Measurements from ENCODE around the gene TTC23. TPM values are rescaled to one million over a fixed set of nuclear protein-coding genes. Genes with fewer than 3 reads are reported as not detected.
A peak's percentile ranks its signal among the peaks of the same experiment; 100 is the strongest.

Gene TTC23
- total and polyA plus RNA-seq, 2 donors (not counting 3 experiments of a cell fraction or from before 2014, with no cell fraction given), result 4.1 to 27.3 TPM

GRCh38 chr15:99253381-99254090 lies 4.2 kb upstream of the TTC23 start:
- ChIA-PET CTCF (interaction anchor here (1.1 to 3.0 kb wide), 9 partner anchors 9 to 502 kb away, joined by 3 to 24 read pairs (median 5); no protein-coding TSS in a partner anchor), POLR2A (no interaction called here)
- Histone ChIP-seq H3K36me3 (ENCODE audit: control insufficient read depth in 2 of 2, extremely low read depth in 1 of 2, insufficient read depth in 2 of 2, low read length in 2 of 2) (no peaks in the 10 kb centered on the region), H3K4me1 (ENCODE audit: control insufficient read depth, extremely low read depth, insufficient read depth, low read length) (peaks cover 23% of the 10 kb centered on the region), H3K4me2 (ENCODE audit: insufficient read depth, low read length) (peak overlapping the region; percentile 21), H3K9me1 (replicated peaks; ENCODE audit: control insufficient read depth, extremely low read depth, insufficient read depth, low read length) (no peaks in the 10 kb centered on the region), H3K9me3 (replicated peaks; ENCODE audit: control insufficient read depth, insufficient read depth, low read length) (no peaks in the 10 kb centered on the region), H4K20me1 (replicated peaks; ENCODE audit: control insufficient read depth, extremely low read depth, insufficient read depth, low read length) (no peaks in the 10 kb centered on the region), H3K27ac (ENCODE audit: insufficient read depth, low read depth, low read length) (no peak overlapping the region), H3K27me3 (ENCODE audit: control insufficient read depth in 2 of 2, insufficient read depth in 2 of 2, low read length in 2 of 2) (no peaks in the 10 kb centered on the region), H3K4me3 (replicated peaks in 1 of 3; ENCODE audit: insufficient read depth in 1 of 3, low read depth in 1 of 3, low read length in 3 of 3) (no peak overlapping the region), H3K79me2 (ENCODE audit: control insufficient read depth, insufficient read depth, low read length) (peaks cover 9% of the 10 kb centered on the region), H3K9ac (replicated peaks; ENCODE audit: extremely low read depth, insufficient read depth, low read length) (no peak overlapping the region), H2AFZ (ENCODE audit: low read depth, low read length) (no peak overlapping the region)
- FAIRE-seq (no peak), DNase-seq (ENCODE audit: low read depth, low spot score) (no peak)
- TF ChIP-seq EZH2 (IDR thresholded peaks at IDR 0.05; ENCODE audit: borderline replicate concordance, low read depth, low read length, severe bottlenecking) (no peak), MAX (IDR thresholded peaks at IDR 0.05; ENCODE audit: insufficient read depth, insufficient read length) (no peak), POLR2A (IDR thresholded peaks at IDR 0.05; ENCODE audit: low read depth, low read length) (no peak), POLR2AphosphoS5 (IDR thresholded peaks at IDR 0.05; ENCODE audit: insufficient read depth, low read depth, low read length) (no peak), GATA2 (IDR thresholded peaks at IDR 0.05; ENCODE audit: insufficient read depth, insufficient read length, low read depth, low read length) (peak; percentile 72)
- dilution Hi-C loops (cut with MboI; ENCODE audit: extremely low pct_ligation_motif_present, low sequenced_read_pairs), result no loop called here
- intact Hi-C loops (cut with micrococcal nuclease), result no loop called here
- no TSS peak for BruUV-seq (replicated peaks)

GRCh38 chr15:99252326-99252725 lies 2.9 kb upstream of the TTC23 start:
- DNase-seq (ENCODE audit: low read depth, low spot score), result no peak
- intact Hi-C loops (cut with micrococcal nuclease), result no loop called here

More at GRCh38 chr15:99252326-99252725, 2.9 kb upstream of the TTC23 start:
- Histone ChIP-seq H2AFZ (ENCODE audit: low read depth, low read length) (no peak overlapping the region), H3K9me1 (replicated peaks; ENCODE audit: control insufficient read depth, extremely low read depth, insufficient read depth, low read length) (no peaks in the 10 kb centered on the region), H3K27me3 (ENCODE audit: control insufficient read depth in 2 of 2, insufficient read depth in 2 of 2, low read length in 2 of 2) (no peaks in the 10 kb centered on the region), H3K9ac (replicated peaks; ENCODE audit: extremely low read depth, insufficient read depth, low read length) (peak overlapping the region; percentile 69), H3K4me2 (ENCODE audit: insufficient read depth, low read length) (peak overlapping the region; percentile 76), H3K4me1 (ENCODE audit: control insufficient read depth, extremely low read depth, insufficient read depth, low read length) (peaks cover 30% of the 10 kb centered on the region), H3K27ac (ENCODE audit: insufficient read depth, low read depth, low read length) (no peak overlapping the region), H3K9me3 (replicated peaks; ENCODE audit: control insufficient read depth, insufficient read depth, low read length) (no peaks in the 10 kb centered on the region), H3K36me3 (ENCODE audit: control insufficient read depth in 2 of 2, extremely low read depth in 1 of 2, insufficient read depth in 2 of 2, low read length in 2 of 2) (no peaks in the 10 kb centered on the region), H3K4me3 (replicated peaks in 1 of 3; ENCODE audit: insufficient read depth in 1 of 3, low read depth in 1 of 3, low read length in 3 of 3) (peak overlapping the region in 1 of 3 experiments; percentile 74), H3K79me2 (ENCODE audit: control insufficient read depth, insufficient read depth, low read length) (peaks cover 17% of the 10 kb centered on the region), H4K20me1 (replicated peaks; ENCODE audit: control insufficient read depth, extremely low read depth, insufficient read depth, low read length) (no peaks in the 10 kb centered on the region)
- dilution Hi-C loops (cut with MboI; ENCODE audit: extremely low pct_ligation_motif_present, low sequenced_read_pairs), result no loop called here
- TF ChIP-seq FOS (IDR thresholded peaks at IDR 0.05; ENCODE audit: borderline replicate concordance, insufficient read depth, low read length), result no peak
- TF ChIP-seq CTCF (IDR thresholded peaks at IDR 0.05; ENCODE audit: extremely low read depth in 1 of 2, insufficient read depth in 1 of 2, low read depth in 1 of 2, low read length in 2 of 2), result no peak
- no peak for TF ChIP-seq JUN (IDR thresholded peaks at IDR 0.05; ENCODE audit: borderline replicate concordance, insufficient read depth, insufficient read length, low read depth)
- no peak for TF ChIP-seq POLR2A (IDR thresholded peaks at IDR 0.05; ENCODE audit: low read depth, low read length)
- CTCF ChIA-PET, result interaction anchor here (1.0 to 3.0 kb wide), 6 partner anchors 19 to 452 kb away, joined by 4 to 16 read pairs (median 6); partner anchors contain the start of gene SYNM
- FAIRE-seq, result no peak
- POLR2A ChIA-PET, result no interaction called here
- BruUV-seq (replicated peaks), result no TSS peak

Measured in endothelial cell of umbilical vein (primary cell).